Body of pancreas (tissue), 4 donors: Measurements from ENCODE around the gene AVEN. TPM values are rescaled to one million over a fixed set of nuclear protein-coding genes. Genes with fewer than 3 reads are reported as not detected.

Experiments used
- ATAC-seq: fragments of 150-250 bp; one replicate; pipeline ENCODE4 v1.9.1; 2016
- DNase-seq, 4 donors: peaks; one replicate each; pipeline ENCODE4 v3.0.0-alpha.2; 2019
- H3K27ac ChIP-seq, 4 donors: fragments of 200-600 bp; sonication (generic); 1 replicate in 3 of 4; 2 replicates in 1 of 4; pipeline versions ENCODE4 v1.5.1 to v1.6.1; 2016 to 2019; ENCODE audit warnings: mild to moderate bottlenecking in 1 of 4, mixed read lengths in 1 of 4, moderate library complexity in 1 of 4
- H3K27me3 ChIP-seq, 2 donors: fragments of 200-600 bp; sonication (generic); one replicate each; pipeline ENCODE4 v1.6.0; 2016; ENCODE audit warnings: mild to moderate bottlenecking in 1 of 2
- H3K36me3 ChIP-seq, 2 donors: fragments of 200-600 bp; sonication (generic); replicated peaks in 1 of 2; 2 replicates each; pipeline ENCODE4 v1.5.1; 2016; ENCODE audit warnings: low read depth in 2 of 2; ENCODE audit not compliant: insufficient read depth in 1 of 2
- H3K4me1 ChIP-seq: fragments of 200-600 bp; sonication (generic); one replicate; pipeline ENCODE4 v1.6.0; 2016
- H3K4me3 ChIP-seq, 2 donors: fragments of 200-600 bp; sonication (generic); 1 replicate in 1 of 2; 2 replicates in 1 of 2; pipeline ENCODE4 v1.5.1; 2016 to 2019
- H3K9me3 ChIP-seq, 3 donors: fragments of 200-600 bp; sonication (generic); 1 replicate in 2 of 3; 2 replicates in 1 of 3; pipeline ENCODE4 v1.5.1; 2016
- POLR2A ChIP-seq, 3 donors: fragments of 450-650 bp; IDR thresholded peaks; one replicate each; pipeline ENCODE4 v1.6.1; 2016; ENCODE audit warnings: antibody characterized with exemption in 3 of 3, mild to moderate bottlenecking in 2 of 3
- WGBS, 2 donors: methylation state at CpG; one replicate each; pipeline ENCODE4 v1.1.5; 2017; 5-methylcytosine and 5-hydroxymethylcytosine counted together
- intact Hi-C: fragments of 100-400 bp; cut with DNase I; formaldehyde crosslinking; loops from one replicate; pipeline ENCODE4 v1.15.1; 2023
- total RNA-seq, 2 donors: library from RNA; depleted of rRNA; stranded (reverse); fragments of >200 nt; gene quantifications; one replicate each; pipeline ENCODE4 v1.1.0, GENCODE V29; 2016
- TF ChIP-seq, protein P1 (sequence below), 7 experiments: fragments of 450-650 bp in 4 of 7; fragments of 200-600 bp in 3 of 7; sonication (generic) in 3 of 7; IDR thresholded peaks; one replicate each; pipeline ENCODE4 v1.5.1; 2016 to 2019; ENCODE audit warnings: antibody characterized with exemption in 7 of 7

Gene AVEN
- total RNA-seq, 2 donors from 2014 or later, result 10.5 to 12.2 TPM

DNA sequence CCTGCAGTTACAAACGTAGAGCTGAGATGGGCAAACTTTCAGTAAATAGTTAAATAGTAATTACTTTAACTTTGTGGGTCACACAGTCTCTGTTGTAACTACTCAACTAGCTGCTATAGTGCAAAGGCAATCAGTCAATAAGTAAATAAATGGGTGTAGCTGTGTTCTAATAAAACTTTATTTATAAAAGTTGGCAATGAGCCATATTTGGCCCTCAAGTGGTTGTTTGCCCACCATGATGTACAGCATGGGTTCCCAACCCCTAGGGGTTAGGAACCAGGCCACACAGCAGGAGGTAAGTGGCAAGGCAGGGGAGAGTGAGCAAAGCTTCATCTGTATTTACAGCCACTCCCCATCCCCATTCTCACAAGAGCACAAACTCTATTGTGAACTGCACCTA, 115.6 kb downstream of the AVEN start:
- Histone ChIP-seq H3K9me3 (no peaks in the 10 kb centered on the region), H3K4me3 (no peak overlapping the region), H3K36me3 (no peaks in the 10 kb centered on the region), H3K27ac (no peak overlapping the region), H3K4me1 (no peaks in the 10 kb centered on the region), H3K27me3 (no peaks in the 10 kb centered on the region)
- intact Hi-C loops, result no loop called here
- TF ChIP-seq, protein P1, sequence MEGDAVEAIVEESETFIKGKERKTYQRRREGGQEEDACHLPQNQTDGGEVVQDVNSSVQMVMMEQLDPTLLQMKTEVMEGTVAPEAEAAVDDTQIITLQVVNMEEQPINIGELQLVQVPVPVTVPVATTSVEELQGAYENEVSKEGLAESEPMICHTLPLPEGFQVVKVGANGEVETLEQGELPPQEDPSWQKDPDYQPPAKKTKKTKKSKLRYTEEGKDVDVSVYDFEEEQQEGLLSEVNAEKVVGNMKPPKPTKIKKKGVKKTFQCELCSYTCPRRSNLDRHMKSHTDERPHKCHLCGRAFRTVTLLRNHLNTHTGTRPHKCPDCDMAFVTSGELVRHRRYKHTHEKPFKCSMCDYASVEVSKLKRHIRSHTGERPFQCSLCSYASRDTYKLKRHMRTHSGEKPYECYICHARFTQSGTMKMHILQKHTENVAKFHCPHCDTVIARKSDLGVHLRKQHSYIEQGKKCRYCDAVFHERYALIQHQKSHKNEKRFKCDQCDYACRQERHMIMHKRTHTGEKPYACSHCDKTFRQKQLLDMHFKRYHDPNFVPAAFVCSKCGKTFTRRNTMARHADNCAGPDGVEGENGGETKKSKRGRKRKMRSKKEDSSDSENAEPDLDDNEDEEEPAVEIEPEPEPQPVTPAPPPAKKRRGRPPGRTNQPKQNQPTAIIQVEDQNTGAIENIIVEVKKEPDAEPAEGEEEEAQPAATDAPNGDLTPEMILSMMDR (IDR thresholded peaks at IDR 0.05), result no peak
- no peak for TF ChIP-seq POLR2A (IDR thresholded peaks at IDR 0.05)
- WGBS, 2 donors, result 96 to 100% methylated on average over 1 of the region's 1 CpG
- no peak for ATAC-seq
- no peak for DNase-seq

DNA sequence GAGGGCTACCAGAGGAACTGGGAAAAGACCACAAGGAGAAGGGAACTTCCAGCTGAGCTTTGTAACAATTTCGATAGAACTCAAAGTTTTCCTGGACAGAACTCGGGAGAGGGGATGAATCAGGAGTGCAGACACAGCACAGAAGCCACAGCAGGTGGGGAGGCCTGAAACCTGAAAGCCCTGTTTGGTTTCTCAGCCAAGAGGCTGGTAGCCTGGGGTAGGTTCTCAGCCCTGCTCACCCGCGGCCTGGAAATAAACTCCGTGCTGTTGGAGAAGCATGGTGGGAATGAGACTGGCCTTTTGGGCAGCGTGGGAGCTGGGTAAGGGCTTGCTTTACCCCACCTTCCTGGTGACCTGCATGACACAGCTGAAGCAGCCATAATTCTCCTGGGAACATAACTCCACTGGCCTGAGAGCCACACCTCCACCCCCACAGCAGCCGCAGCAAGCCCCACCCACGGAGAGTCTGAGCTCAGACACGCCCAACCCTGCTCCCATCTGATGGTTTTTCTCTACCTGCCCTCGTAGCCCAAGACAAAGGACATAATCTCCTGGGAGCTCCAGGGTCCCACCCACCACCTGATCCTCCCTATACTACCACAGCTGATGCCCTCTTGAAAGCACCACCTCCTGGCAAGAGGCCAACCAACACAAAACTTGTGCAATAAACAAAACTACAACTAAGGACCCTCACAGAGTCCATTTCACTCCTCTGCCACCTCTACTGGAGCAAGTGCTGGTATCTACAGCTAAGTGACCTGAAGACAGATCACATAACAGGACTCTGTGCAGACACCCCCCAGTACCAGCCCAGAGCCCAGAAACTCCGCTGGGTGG, 123.2 kb downstream of the AVEN start:
- H3K27me3 ChIP-seq, result no peaks in the 10 kb centered on the region
- TF ChIP-seq POLR2A (IDR thresholded peaks at IDR 0.05), result no peak
- TF ChIP-seq, protein P1 (IDR thresholded peaks at IDR 0.05), result no peak
- intact Hi-C loops, result no loop called here
- ATAC-seq (no peak), DNase-seq (peak in 1 of 4 donors; percentile 9)
- no peak overlapping the region for H3K4me3 ChIP-seq
- 73 to 82% methylated on average over 11 of the region's 11 CpGs for WGBS, 2 donors
- no peak overlapping the region for H3K27ac ChIP-seq
- H3K4me1 ChIP-seq, result no peaks in the 10 kb centered on the region
- no peaks in the 10 kb centered on the region for H3K9me3 ChIP-seq
- no peaks in the 10 kb centered on the region for H3K36me3 ChIP-seq

DNA sequence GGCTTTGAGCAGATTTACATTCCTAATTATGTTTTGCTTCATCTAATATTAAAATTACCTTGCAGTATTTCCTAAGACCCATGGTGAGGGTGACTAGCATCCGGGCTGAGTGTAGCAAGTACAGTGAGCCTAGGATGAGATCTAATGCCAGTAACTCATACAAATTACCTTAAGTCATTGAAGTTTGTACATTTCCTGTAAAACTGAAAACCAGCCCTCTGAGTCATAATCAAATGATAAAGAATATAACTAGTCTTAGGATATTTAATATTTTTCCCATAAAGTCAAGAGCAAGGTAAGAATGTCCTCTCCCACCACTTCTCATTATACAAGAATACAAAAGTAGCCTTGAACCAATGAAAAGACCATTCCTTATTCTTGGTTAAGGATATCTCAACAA, 125.5 kb downstream of the AVEN start:
- intact Hi-C loops, result no loop called here
- 87 to 93% methylated on average over 1 of the region's 1 CpG for WGBS, 2 donors
- Histone ChIP-seq H3K9me3 (no peaks in the 10 kb centered on the region), H3K27me3 (no peaks in the 10 kb centered on the region), H3K4me3 (no peak overlapping the region), H3K27ac (no peak overlapping the region), H3K36me3 (no peaks in the 10 kb centered on the region), H3K4me1 (no peaks in the 10 kb centered on the region)
- ATAC-seq (no peak), DNase-seq (no peak)
- TF ChIP-seq POLR2A (IDR thresholded peaks at IDR 0.05), result no peak
- TF ChIP-seq, protein P1 (IDR thresholded peaks at IDR 0.05), result no peak

DNA sequence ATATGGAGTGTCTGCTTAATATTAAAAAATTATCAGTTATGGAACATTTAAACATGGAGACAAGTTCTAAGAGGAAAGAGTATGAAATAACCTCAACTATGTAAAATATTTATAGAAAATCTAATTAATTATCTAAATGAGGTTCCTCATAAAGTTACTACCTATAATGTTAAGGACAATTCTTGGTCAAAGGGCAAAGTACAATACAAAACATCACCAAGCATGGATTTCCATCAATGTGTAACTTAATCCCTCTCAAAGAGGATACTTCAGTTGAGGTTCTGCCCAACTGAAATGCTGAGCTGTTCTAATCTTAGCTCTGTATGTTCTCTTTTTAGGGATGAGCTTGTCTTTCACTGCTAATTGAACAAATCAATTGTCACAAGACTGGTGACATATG, 126.7 kb downstream of the AVEN start:
- ATAC-seq (no peak), DNase-seq (no peak)
- TF ChIP-seq POLR2A (IDR thresholded peaks at IDR 0.05), result no peak
- TF ChIP-seq, protein P1 (IDR thresholded peaks at IDR 0.05), result no peak
- Histone ChIP-seq H3K4me1 (no peaks in the 10 kb centered on the region), H3K27me3 (no peaks in the 10 kb centered on the region), H3K4me3 (no peak overlapping the region), H3K27ac (no peak overlapping the region), H3K9me3 (no peaks in the 10 kb centered on the region), H3K36me3 (no peaks in the 10 kb centered on the region)
- intact Hi-C loops, result no loop called here

DNA sequence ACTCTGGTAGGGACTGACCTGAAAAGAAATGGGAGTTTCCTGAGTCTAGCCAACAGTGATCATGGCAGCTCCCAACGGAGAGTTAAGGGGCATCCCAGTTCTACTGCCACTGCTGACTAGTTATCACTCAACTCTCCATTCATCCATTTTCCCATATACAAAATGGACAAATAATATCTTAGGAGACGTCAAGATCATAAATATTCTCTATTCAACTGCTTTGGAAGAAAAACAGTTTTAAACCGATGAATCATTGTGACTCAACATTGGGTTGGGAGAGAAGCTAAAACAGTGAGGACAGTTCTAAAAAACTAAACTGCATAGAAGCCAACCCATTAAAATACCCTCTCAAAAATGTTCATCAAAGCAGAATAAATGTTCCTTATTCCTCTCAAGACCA, 128.3 kb downstream of the AVEN start:
- no peaks in the 10 kb centered on the region for H3K9me3 ChIP-seq
- H3K36me3 ChIP-seq, result no peaks in the 10 kb centered on the region
- 88 to 93% methylated on average over 3 of the region's 3 CpGs for WGBS, 2 donors
- intact Hi-C loops, result no loop called here
- H3K4me3 ChIP-seq, result no peak overlapping the region
- ATAC-seq (no peak), DNase-seq (no peak)
- no peaks in the 10 kb centered on the region for H3K27me3 ChIP-seq
- no peaks in the 10 kb centered on the region for H3K4me1 ChIP-seq
- H3K27ac ChIP-seq, result no peak overlapping the region
- TF ChIP-seq, protein P1 (IDR thresholded peaks at IDR 0.05), result no peak
- TF ChIP-seq POLR2A (IDR thresholded peaks at IDR 0.05), result no peak
